Breast epithelium (tissue), 4 donors: Measurements from ENCODE around the gene CABCOCO1. TPM values are rescaled to one million over a fixed set of nuclear protein-coding genes. Genes with fewer than 3 reads are reported as not detected.
"Not testable (repeated sequence)": the region's sequence is repeated elsewhere in the genome, so short reads cannot be mapped to it uniquely, and the experiment has no call there.

Experiments
- DNase-seq, 2 donors: peaks; one replicate each; pipeline ENCODE4 v3.0.0-alpha.2; 2019; ENCODE audit warnings: low spot score in 2 of 2
- H3K27ac ChIP-seq, 2 donors: fragments of 200-600 bp; sonication (generic) in 1 of 2; one replicate each; pipeline ENCODE4 v1.5.1; 2016 to 2019; ENCODE audit warnings: mild to moderate bottlenecking in 1 of 2
- H3K27me3 ChIP-seq, 2 donors: fragments of 200-600 bp; sonication (generic) in 1 of 2; one replicate each; pipeline versions ENCODE4 v1.5.1 to v1.6.0; 2017 to 2019; ENCODE audit warnings: control low read depth in 1 of 2, mild to moderate bottlenecking in 1 of 2
- H3K36me3 ChIP-seq: fragments of 200-600 bp; one replicate; pipeline ENCODE4 v1.5.1; 2019
- H3K4me1 ChIP-seq, 2 donors: fragments of 200-600 bp; sonication (generic); one replicate each; pipeline ENCODE4 v1.5.1; 2016 to 2019; ENCODE audit warnings: control low read depth in 1 of 2
- H3K4me3 ChIP-seq, 3 donors: fragments of 200-600 bp; sonication (generic); 1 replicate in 2 of 3; 2 replicates in 1 of 3; pipeline ENCODE4 v1.5.1; 2016 to 2019; ENCODE audit warnings: mild to moderate bottlenecking in 3 of 3, moderate library complexity in 2 of 3
- H3K9me3 ChIP-seq, 2 donors: fragments of 200-600 bp; sonication (generic) in 1 of 2; one replicate each; pipeline ENCODE4 v1.5.1; 2016 to 2019; ENCODE audit warnings: control low read depth in 1 of 2
- CTCF ChIP-seq, 3 donors: fragments of 450-650 bp; IDR thresholded peaks; one replicate each; pipeline ENCODE4 v1.5.1; 2016 to 2017; ENCODE audit warnings: antibody characterized with exemption in 3 of 3, mild to moderate bottlenecking in 3 of 3, moderate library complexity in 3 of 3
- POLR2A ChIP-seq: fragments of 450-650 bp; IDR thresholded peaks from one replicate; pipeline ENCODE4 v1.6.1; 2016; ENCODE audit warnings: antibody characterized with exemption, mild to moderate bottlenecking, moderate library complexity
- POLR2AphosphoS5 ChIP-seq, 3 donors: sonication (generic); formaldehyde crosslinking; IDR thresholded peaks; one replicate each; pipeline ENCODE4 v1.6.1; 2017; ENCODE audit warnings: antibody characterized with exemption in 3 of 3
- intact Hi-C: fragments of 100-400 bp; cut with DNase I; formaldehyde crosslinking; loops from one replicate; pipeline ENCODE4 v1.15.1; 2023; ENCODE audit warnings: low total_unique reads
- total RNA-seq, 3 donors: library from RNA; depleted of rRNA; stranded (reverse); fragments of >200 nt; gene quantifications; one replicate each; pipeline ENCODE4 v1.1.0, GENCODE V29; 2016

CABCOCO1 gene
- total RNA-seq, 3 donors from 2014 or later = 0.16 to 1.3 (median 1.2) TPM

GRCh38 chr10:61705022-61705613, 42.4 kb downstream of the CABCOCO1 start:
- Histone ChIP-seq H3K4me1 (no peaks in the 10 kb centered on the region), H3K9me3 (no peaks in the 10 kb centered on the region), H3K4me3 (no peak overlapping the region), H3K36me3 (no peaks in the 10 kb centered on the region), H3K27me3 (no peaks in the 10 kb centered on the region), H3K27ac (no peak overlapping the region)
- intact Hi-C loops = no loop called here
- no peak for TF ChIP-seq CTCF (IDR thresholded peaks at IDR 0.05)
- TF ChIP-seq POLR2A = no peak
- TF ChIP-seq POLR2AphosphoS5 (IDR thresholded peaks at IDR 0.05) = no peak
- no peak for DNase-seq

GRCh38 chr10:61708846-61709245, 46.1 kb downstream of the CABCOCO1 start:
- H3K27ac ChIP-seq = no peak overlapping the region
- no peaks in the 10 kb centered on the region for H3K27me3 ChIP-seq
- TF ChIP-seq POLR2A (no peak), CTCF (IDR thresholded peaks at IDR 0.05) (no peak), POLR2AphosphoS5 (IDR thresholded peaks at IDR 0.05) (no peak)
- no peak for DNase-seq
- no peaks in the 10 kb centered on the region for H3K9me3 ChIP-seq
- H3K4me3 ChIP-seq = no peak overlapping the region
- H3K4me1 ChIP-seq = no peaks in the 10 kb centered on the region
- intact Hi-C loops = no loop called here
- no peaks in the 10 kb centered on the region for H3K36me3 ChIP-seq

GRCh38 chr10:61712105-61712504, 49.4 kb downstream of the CABCOCO1 start:
- H3K4me1 ChIP-seq, intact Hi-C loops, H3K27ac ChIP-seq, H3K4me3 ChIP-seq, H3K9me3 ChIP-seq, H3K27me3 ChIP-seq, DNase-seq, H3K36me3 ChIP-seq: not testable (repeated sequence)

- DNase-seq, H3K9me3 ChIP-seq, intact Hi-C loops, H3K27me3 ChIP-seq, H3K27ac ChIP-seq, H3K36me3 ChIP-seq, H3K4me1 ChIP-seq, H3K4me3 ChIP-seq: not testable (repeated sequence)
Measured at GRCh38 chr10:61719475-61719874, 56.7 kb downstream of the CABCOCO1 start.

GRCh38 chr10:61719906-61720305, 57.2 kb downstream of the CABCOCO1 start:
- Histone ChIP-seq H3K9me3 (no peaks in the 10 kb centered on the region), H3K4me1 (no peaks in the 10 kb centered on the region), H3K27ac (no peak overlapping the region), H3K27me3 (no peaks in the 10 kb centered on the region), H3K36me3 (no peaks in the 10 kb centered on the region), H3K4me3 (no peak overlapping the region)
- no peak for TF ChIP-seq POLR2AphosphoS5 (IDR thresholded peaks at IDR 0.05)
- TF ChIP-seq CTCF (IDR thresholded peaks at IDR 0.05) = no peak
- TF ChIP-seq POLR2A = no peak
- intact Hi-C loops = no loop called here
- no peak for DNase-seq

GRCh38 chr10:61721431-61721830, 58.7 kb downstream of the CABCOCO1 start:
- TF ChIP-seq POLR2A (no peak), POLR2AphosphoS5 (IDR thresholded peaks at IDR 0.05) (no peak), CTCF (IDR thresholded peaks at IDR 0.05) (no peak)
- H3K4me1 ChIP-seq = no peaks in the 10 kb centered on the region

GRCh38 chr10:61725221-61725620, 62.5 kb downstream of the CABCOCO1 start:
- not testable (repeated sequence) for H3K27ac ChIP-seq, H3K9me3 ChIP-seq, H3K4me3 ChIP-seq, H3K4me1 ChIP-seq, H3K36me3 ChIP-seq, DNase-seq, H3K27me3 ChIP-seq
- intact Hi-C loops = loop anchor here (5.0 kb wide), 1 partner anchor 582 kb away; no protein-coding TSS in a partner anchor

More at GRCh38 chr10:61721431-61721830, 58.7 kb downstream of the CABCOCO1 start:
- DNase-seq = no peak
- no peaks in the 10 kb centered on the region for H3K36me3 ChIP-seq
- intact Hi-C loops = no loop called here
- no peaks in the 10 kb centered on the region for H3K27me3 ChIP-seq
- H3K4me3 ChIP-seq = no peak overlapping the region
- H3K27ac ChIP-seq = no peak overlapping the region
- peaks cover 0 to 6% of the 10 kb centered on the region in 2 donors for H3K9me3 ChIP-seq
